B cell (primary cell): ENCODE results near the gene IQSEC3. TPM values are rescaled to one million over a fixed set of nuclear protein-coding genes. Genes with fewer than 3 reads are reported as not detected.

Experiments
- ATAC-seq: fragments of 200-7000 bp; cut with Tn5 transposase; one replicate; pipeline ENCODE4 v1.10.0; 2021; ENCODE audit warnings: low read depth, mild to moderate bottlenecking, moderate number of reproducible peaks, moderate library complexity
- CTCF ChIA-PET: fragments of 350-600 bp; sonication (Branson Sonifier 250); formaldehyde crosslinking; loops from one replicate; lab custom pipeline; 2021; ENCODE audit warnings: antibody characterized with exemption, inconsistent platforms; lab: Charles Lee
- POLR2A ChIA-PET: fragments of 350-600 bp; sonication (Branson Sonifier 250); formaldehyde crosslinking; loops from one replicate; lab custom pipeline; 2021; ENCODE audit warnings: antibody characterized with exemption; lab: Charles Lee
- DNase-seq: peaks from one replicate; pipeline ENCODE4 v3.0.0; 2013
- H2AFZ ChIP-seq: 2 replicates; pipeline ENCODE4 v1.6.1; 2012; ENCODE audit warnings: mild to moderate bottlenecking, low read depth, low read length; ENCODE audit not compliant: insufficient read depth, poor library complexity, severe bottlenecking
- H3K27ac ChIP-seq, 2 donors: 1 replicate in 1 of 2; 2 replicates in 1 of 2; pipeline ENCODE4 v1.5.1; 2012 to 2013; ENCODE audit warnings: low read length in 2 of 2, mild to moderate bottlenecking in 2 of 2, moderate library complexity in 1 of 2
- H3K27me3 ChIP-seq, 4 experiments: fragments of 200-600 bp in 1 of 4; sonication (generic) in 1 of 4; replicated peaks in 1 of 4; 1 replicate in 2 of 4; 2 replicates in 2 of 4; pipeline versions ENCODE4 v1.6.1 to v1.7.0; 2013 to 2016; ENCODE audit warnings: low read length in 3 of 4, mild to moderate bottlenecking in 2 of 4, mixed read lengths in 1 of 4, moderate library complexity in 1 of 4; ENCODE audit not compliant: insufficient read depth in 4 of 4, control insufficient read depth in 3 of 4; ENCODE audit errors: control extremely low read depth in 1 of 4
- H3K36me3 ChIP-seq, 2 experiments: replicated peaks in 1 of 2; 1 replicate in 1 of 2; 2 replicates in 1 of 2; pipeline versions ENCODE4 v1.6.1 to v1.7.1; 2013; ENCODE audit warnings: low read length in 1 of 2; ENCODE audit not compliant: insufficient read depth in 2 of 2, control insufficient read depth in 1 of 2; ENCODE audit errors: control extremely low read depth in 1 of 2, extremely low read depth in 1 of 2
- H3K4me1 ChIP-seq, 2 donors: fragments of 200-600 bp in 1 of 2; sonication (generic) in 1 of 2; 1 replicate in 1 of 2; 2 replicates in 1 of 2; pipeline versions ENCODE4 v1.5.1 to v1.6.1; 2013 to 2017; ENCODE audit warnings: low read length in 2 of 2; ENCODE audit not compliant: control insufficient read depth in 2 of 2, insufficient read depth in 2 of 2
- H3K4me2 ChIP-seq: replicated peaks from 2 replicates; pipeline ENCODE3; 2012; ENCODE audit warnings: mild to moderate bottlenecking, low read depth, low read length; ENCODE audit not compliant: poor library complexity, severe bottlenecking
- H3K4me3 ChIP-seq, 5 experiments: fragments of 200-600 bp in 1 of 5; sonication (generic) in 1 of 5; 1 replicate in 3 of 5; 2 replicates in 2 of 5; pipeline versions ENCODE4 v1.5.1 to v1.7.0; 2011 to 2016; ENCODE audit warnings: low read length in 4 of 5, mild to moderate bottlenecking in 4 of 5, low read depth in 2 of 5, control low read depth in 1 of 5, moderate library complexity in 1 of 5; ENCODE audit not compliant: insufficient read depth in 1 of 5; ENCODE audit errors: control extremely low read depth in 1 of 5, extremely low read depth in 1 of 5
- H3K79me2 ChIP-seq: fragments of 200-600 bp; sonication (generic); one replicate; pipeline ENCODE4 v1.6.0; 2016; ENCODE audit warnings: low read length; ENCODE audit not compliant: control insufficient read depth, insufficient read depth
- H3K9ac ChIP-seq: fragments of 200-600 bp; sonication (generic); 2 replicates; pipeline ENCODE4 v1.6.1; 2017; ENCODE audit warnings: mild to moderate bottlenecking, low read length, moderate library complexity
- H3K9me3 ChIP-seq, 3 donors: one replicate each; pipeline versions ENCODE4 v1.6.1 to v1.7.1; 2013; ENCODE audit warnings: low read length in 2 of 3; ENCODE audit not compliant: control insufficient read depth in 2 of 3, insufficient read depth in 1 of 3; ENCODE audit errors: control extremely low read depth in 1 of 3
- H4K20me1 ChIP-seq: 2 replicates; pipeline ENCODE4 v1.6.0; 2012; ENCODE audit warnings: mild to moderate bottlenecking, low read length; ENCODE audit not compliant: insufficient read depth, control insufficient read depth, poor library complexity, severe bottlenecking
- H3K27ac Mint-ChIP-seq: one replicate; pipeline ENCODE4 v1.8.0; 2021; ENCODE audit warnings: mixed read lengths
- H3K27me3 Mint-ChIP-seq: one replicate; pipeline ENCODE4 v1.8.0; 2021; ENCODE audit warnings: mixed read lengths
- H3K4me1 Mint-ChIP-seq: one replicate; pipeline ENCODE4 v1.8.0; 2021; ENCODE audit warnings: mixed read lengths
- H3K4me3 Mint-ChIP-seq: one replicate; pipeline ENCODE4 v1.8.0; 2021; ENCODE audit warnings: mixed read lengths
- H3K9me3 Mint-ChIP-seq: one replicate; pipeline ENCODE4 v1.8.0; 2022; ENCODE audit warnings: mixed read lengths; ENCODE audit not compliant: insufficient read depth
- EZH2 ChIP-seq: IDR thresholded peaks from 2 replicates; pipeline ENCODE4 v1.6.1; 2012; ENCODE audit warnings: borderline replicate concordance, low read depth, mild to moderate bottlenecking, moderate library complexity, low read length; ENCODE audit not compliant: insufficient read depth, poor library complexity, severe bottlenecking
- WGBS: methylation state at CpG from one replicate; pipeline ENCODE4 v1.1.5; 2013; ENCODE audit warnings: missing lambda C conversion rate; ENCODE audit not compliant: insufficient coverage; 5-methylcytosine and 5-hydroxymethylcytosine counted together
- intact Hi-C: fragments of 100-400 bp; cut with micrococcal nuclease; formaldehyde crosslinking; loops from one replicate; pipeline ENCODE4 v1.10.0; 2022
- polyA plus RNA-seq: library from polyadenylated mRNA; depleted of rRNA; stranded (reverse); fragments of >200 nt; gene quantifications from 2 replicates; pipeline ENCODE4 v1.2.3, GENCODE V29; 2012
- total RNA-seq, 2 donors: library from RNA; stranded (reverse); fragments of 120-200 nt in 1 of 2; gene quantifications; 1 replicate in 1 of 2; 2 replicates in 1 of 2; pipeline versions ENCODE4 v1.2.3 to v1.2.4, GENCODE V29; 2013 to 2022
- TF ChIP-seq, protein P1 (sequence below): fragments of 200-600 bp; IDR thresholded peaks from one replicate; pipeline ENCODE4 v1.8.0; 2022; ENCODE audit warnings: antibody characterized with exemption, mild to moderate bottlenecking

The IQSEC3 gene
- total and polyA plus RNA-seq, 2 donors (not counting 1 experiment from before 2014, with no cell fraction given), result 0.01 to 1.8 TPM

- ChIA-PET CTCF (no interaction called here), POLR2A (no interaction called here)
- peak overlapping the region; percentile 74 for H2AFZ ChIP-seq
- no peak overlapping the region for H3K27ac ChIP-seq
- H3K79me2 ChIP-seq, result no peaks in the 10 kb centered on the region
- no peaks in the 10 kb centered on the region for H3K9me3 Mint-ChIP-seq
- peaks cover 43% of the 10 kb centered on the region for H3K27me3 Mint-ChIP-seq
- no peak for TF ChIP-seq EZH2
- TF ChIP-seq, protein P1, sequence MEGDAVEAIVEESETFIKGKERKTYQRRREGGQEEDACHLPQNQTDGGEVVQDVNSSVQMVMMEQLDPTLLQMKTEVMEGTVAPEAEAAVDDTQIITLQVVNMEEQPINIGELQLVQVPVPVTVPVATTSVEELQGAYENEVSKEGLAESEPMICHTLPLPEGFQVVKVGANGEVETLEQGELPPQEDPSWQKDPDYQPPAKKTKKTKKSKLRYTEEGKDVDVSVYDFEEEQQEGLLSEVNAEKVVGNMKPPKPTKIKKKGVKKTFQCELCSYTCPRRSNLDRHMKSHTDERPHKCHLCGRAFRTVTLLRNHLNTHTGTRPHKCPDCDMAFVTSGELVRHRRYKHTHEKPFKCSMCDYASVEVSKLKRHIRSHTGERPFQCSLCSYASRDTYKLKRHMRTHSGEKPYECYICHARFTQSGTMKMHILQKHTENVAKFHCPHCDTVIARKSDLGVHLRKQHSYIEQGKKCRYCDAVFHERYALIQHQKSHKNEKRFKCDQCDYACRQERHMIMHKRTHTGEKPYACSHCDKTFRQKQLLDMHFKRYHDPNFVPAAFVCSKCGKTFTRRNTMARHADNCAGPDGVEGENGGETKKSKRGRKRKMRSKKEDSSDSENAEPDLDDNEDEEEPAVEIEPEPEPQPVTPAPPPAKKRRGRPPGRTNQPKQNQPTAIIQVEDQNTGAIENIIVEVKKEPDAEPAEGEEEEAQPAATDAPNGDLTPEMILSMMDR, result no peak
- no peak overlapping the region for H3K4me3 Mint-ChIP-seq
- peak overlapping the region; percentile 77 for H3K4me2 ChIP-seq
- no peaks in the 10 kb centered on the region for H3K36me3 ChIP-seq
- peaks cover 0 to 2% (median 0%) of the 10 kb centered on the region in 3 donors for H3K9me3 ChIP-seq
- no peaks in the 10 kb centered on the region for H4K20me1 ChIP-seq
- WGBS, result 100% methylated on average over 3 of the region's 6 CpGs
- no peak overlapping the region for H3K27ac Mint-ChIP-seq
- DNase-seq (no peak), ATAC-seq (no peak)
- H3K27me3 ChIP-seq, result peaks cover 0 to 11% (median 0%) of the 10 kb centered on the region in 4 experiments
- intact Hi-C loops, result no loop called here
- peaks cover 4 to 11% of the 10 kb centered on the region in 2 donors for H3K4me1 ChIP-seq
- peaks cover 3% of the 10 kb centered on the region for H3K4me1 Mint-ChIP-seq
- no peak overlapping the region for H3K9ac ChIP-seq
- H3K4me3 ChIP-seq, result peak overlapping the region in 1 of 5 experiments; percentile 39
These were observed 123.0 kb downstream of the IQSEC3 start for GRCh38 chr12:189622-189962.

- WGBS, result 97% methylated on average over 7 of the region's 8 CpGs
- Histone ChIP-seq H3K27me3 (peaks cover 0 to 11% (median 0%) of the 10 kb centered on the region in 4 experiments), H3K9ac (no peak overlapping the region)
These were observed 124.3 kb downstream of the IQSEC3 start for GRCh38 chr12:190881-191280.

More at GRCh38 chr12:190881-191280, 124.3 kb downstream of the IQSEC3 start:
- Histone ChIP-seq H3K4me2 (no peak overlapping the region), H4K20me1 (no peaks in the 10 kb centered on the region), H3K27ac (no peak overlapping the region), H3K9me3 (peaks cover 0 to 2% (median 0%) of the 10 kb centered on the region in 3 donors), H2AFZ (no peak overlapping the region), H3K4me1 (peaks cover 4 to 11% of the 10 kb centered on the region in 2 donors), H3K79me2 (no peaks in the 10 kb centered on the region), H3K4me3 (no peak overlapping the region), H3K36me3 (no peaks in the 10 kb centered on the region)
- TF ChIP-seq EZH2, result no peak
- TF ChIP-seq, protein P1, result no peak
- ChIA-PET CTCF (no interaction called here), POLR2A (no interaction called here)
- intact Hi-C loops, result no loop called here
- DNase-seq (no peak), ATAC-seq (no peak)
- H3K9me3 Mint-ChIP-seq, result no peaks in the 10 kb centered on the region
- H3K27me3 Mint-ChIP-seq, result peaks cover 36% of the 10 kb centered on the region
- H3K4me3 Mint-ChIP-seq, result no peak overlapping the region
- no peak overlapping the region for H3K27ac Mint-ChIP-seq
- H3K4me1 Mint-ChIP-seq, result peaks cover 3% of the 10 kb centered on the region
